HEK293T (cell line): ENCODE measurements around the gene GJD2.

Experiments
- CTCF ChIA-PET: fragments of 350-600 bp; formaldehyde crosslinking; extraction: SDS; loops from one replicate; lab custom pipeline; 2021; ENCODE audit warnings: antibody characterized with exemption, inconsistent platforms; lab: Yijun Ruan, JAX
- POLR2A ChIA-PET: fragments of 350-600 bp; formaldehyde crosslinking; extraction: SDS; loops from one replicate; lab custom pipeline; 2020; ENCODE audit warnings: antibody characterized with exemption, inconsistent platforms; lab: Yijun Ruan, JAX
- DNase-seq: peaks from one replicate; pipeline ENCODE4 v3.0.0; 2012; ENCODE audit warnings: mixed read lengths; ENCODE audit errors: extremely low spot score
- ARNT ChIP-seq: fragments of 450-650 bp; IDR thresholded peaks from 2 replicates; pipeline ENCODE4 v1.6.1; 2017; ENCODE audit warnings: mild to moderate bottlenecking
- BHLHE40 ChIP-seq: fragments of 450-650 bp; IDR thresholded peaks from 2 replicates; pipeline ENCODE4 v1.6.1; 2016; ENCODE audit warnings: mild to moderate bottlenecking, moderate library complexity, borderline replicate concordance
- CTBP1 ChIP-seq: fragments of 450-650 bp; IDR thresholded peaks from 2 replicates; pipeline ENCODE4 v1.6.1; 2016; ENCODE audit warnings: borderline replicate concordance
- ELF4 ChIP-seq: fragments of 450-650 bp; IDR thresholded peaks from 2 replicates; pipeline ENCODE4 v1.6.1; 2017; ENCODE audit warnings: antibody characterized with exemption
- FOXA1 ChIP-seq: fragments of 450-650 bp; IDR thresholded peaks from 2 replicates; pipeline ENCODE4 v1.6.1; 2016; ENCODE audit warnings: mild to moderate bottlenecking
- FOXK2 ChIP-seq: fragments of 450-650 bp; IDR thresholded peaks from 2 replicates; pipeline ENCODE4 v1.6.1; 2016; ENCODE audit warnings: mild to moderate bottlenecking
- FOXM1 ChIP-seq: fragments of 450-650 bp; IDR thresholded peaks from 2 replicates; pipeline ENCODE4 v1.6.1; 2017; ENCODE audit warnings: mild to moderate bottlenecking, borderline replicate concordance
- HDGF ChIP-seq: fragments of 450-650 bp; IDR thresholded peaks from 2 replicates; pipeline ENCODE4 v1.6.1; 2017; ENCODE audit warnings: antibody characterized with exemption, borderline replicate concordance
- L3MBTL2 ChIP-seq: fragments of 450-650 bp; conservative IDR thresholded peaks from 2 replicates; pipeline ENCODE4 v1.6.1; 2016; ENCODE audit warnings: mild to moderate bottlenecking
- LEF1 ChIP-seq: fragments of 450-650 bp; IDR thresholded peaks from 2 replicates; pipeline ENCODE4 v1.6.1; 2017; ENCODE audit warnings: mild to moderate bottlenecking, borderline replicate concordance
- NFRKB ChIP-seq: fragments of 450-650 bp; IDR thresholded peaks from 2 replicates; pipeline ENCODE4 v1.6.1; 2016; ENCODE audit warnings: mild to moderate bottlenecking, moderate library complexity
- SP1 ChIP-seq: fragments of 450-650 bp; IDR thresholded peaks from 2 replicates; pipeline ENCODE4 v1.6.1; 2017
- SUZ12 ChIP-seq: fragments of 450-650 bp; IDR thresholded peaks from 2 replicates; pipeline ENCODE4 v1.6.1; 2016; ENCODE audit warnings: mild to moderate bottlenecking
- TARDBP ChIP-seq: fragments of 450-650 bp; IDR thresholded peaks from 2 replicates; pipeline ENCODE4 v1.6.1; 2016
- ZNF384 ChIP-seq: fragments of 450-650 bp; IDR thresholded peaks from 2 replicates; pipeline ENCODE4 v1.6.1; 2016
- TF ChIP-seq, protein P1 (sequence below): fragments of 450-650 bp; IDR thresholded peaks from 2 replicates; pipeline ENCODE4 v1.6.1; 2016

GJD2 gene

DNA sequence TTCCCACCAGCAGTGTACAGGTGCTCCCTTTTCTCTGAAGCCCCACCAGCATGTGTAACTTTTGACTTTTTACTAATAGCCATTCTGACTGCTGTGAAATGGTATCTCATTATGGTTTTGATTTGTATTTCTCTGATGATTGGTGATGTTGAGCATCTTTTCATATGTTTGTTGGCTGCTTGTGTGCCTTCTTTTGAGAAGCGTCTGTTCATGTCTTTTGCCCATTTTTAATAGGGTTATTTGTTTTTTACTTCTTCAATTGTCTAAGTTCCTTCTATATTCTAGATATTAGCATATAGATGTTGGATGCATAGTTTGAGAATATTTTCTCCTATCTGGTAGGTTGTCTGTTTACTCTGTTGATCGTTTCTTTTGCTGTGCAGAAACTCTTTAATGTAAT, 25.9 kb upstream of the GJD2 start:
- CTCF ChIA-PET, result no interaction called here
- POLR2A ChIA-PET, result no interaction called here
- TF ChIP-seq CTBP1 (no peak), NFRKB (no peak), FOXM1 (no peak)
- no peak for DNase-seq

DNA sequence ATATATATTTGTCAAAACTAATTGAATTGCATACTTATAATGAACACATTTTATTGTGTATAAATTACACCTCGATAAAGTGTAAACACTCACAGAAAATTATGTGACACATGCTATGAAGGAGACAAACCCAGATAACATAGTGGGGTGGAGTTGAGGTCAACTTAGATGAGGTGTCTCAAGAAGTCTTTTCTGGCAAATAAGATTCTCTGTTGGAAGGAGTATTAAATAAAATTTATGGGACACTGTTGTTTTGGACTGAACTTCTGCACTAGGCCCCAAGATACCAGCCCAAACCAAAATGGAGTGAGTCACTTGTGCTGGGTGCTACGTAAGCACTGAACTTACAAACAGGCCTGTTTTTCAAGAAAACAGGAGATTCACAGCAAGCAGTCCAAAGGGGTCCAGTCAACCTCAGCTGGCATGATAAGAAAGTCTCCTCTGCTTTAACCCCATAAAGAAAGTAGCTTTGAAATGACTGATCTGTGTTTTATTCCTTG, 21.9 kb upstream of the GJD2 start:
- TF ChIP-seq, protein P1, sequence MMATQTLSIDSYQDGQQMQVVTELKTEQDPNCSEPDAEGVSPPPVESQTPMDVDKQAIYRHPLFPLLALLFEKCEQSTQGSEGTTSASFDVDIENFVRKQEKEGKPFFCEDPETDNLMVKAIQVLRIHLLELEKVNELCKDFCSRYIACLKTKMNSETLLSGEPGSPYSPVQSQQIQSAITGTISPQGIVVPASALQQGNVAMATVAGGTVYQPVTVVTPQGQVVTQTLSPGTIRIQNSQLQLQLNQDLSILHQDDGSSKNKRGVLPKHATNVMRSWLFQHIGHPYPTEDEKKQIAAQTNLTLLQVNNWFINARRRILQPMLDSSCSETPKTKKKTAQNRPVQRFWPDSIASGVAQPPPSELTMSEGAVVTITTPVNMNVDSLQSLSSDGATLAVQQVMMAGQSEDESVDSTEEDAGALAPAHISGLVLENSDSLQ, result no peak
- TF ChIP-seq ELF4, result no peak
- TF ChIP-seq LEF1, result no peak
- ChIA-PET CTCF (no interaction called here), POLR2A (no interaction called here)
- no peak for DNase-seq

DNA sequence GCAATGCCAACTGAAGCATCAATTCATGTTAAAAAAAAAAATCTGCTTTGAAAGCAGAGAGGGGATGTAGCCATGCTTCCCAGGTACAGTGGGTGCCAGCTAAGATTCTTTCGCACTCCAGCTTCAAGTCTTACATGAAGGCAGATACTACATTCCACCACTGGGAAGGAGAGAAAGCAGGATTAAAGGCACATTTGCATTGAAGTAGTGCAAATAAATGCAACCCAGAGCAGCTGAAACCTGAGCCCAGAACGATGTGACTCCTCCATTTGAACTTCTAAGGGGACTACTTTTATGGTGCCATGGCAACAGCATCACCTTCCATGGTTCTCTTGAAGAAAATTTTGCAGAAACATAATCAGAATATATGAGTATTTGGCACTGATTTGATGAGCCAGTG, 19.1 kb upstream of the GJD2 start:
- ChIA-PET POLR2A (no interaction called here), CTCF (no interaction called here)
- TF ChIP-seq CTBP1 (no peak), ARNT (no peak), BHLHE40 (no peak), SUZ12 (no peak), FOXM1 (no peak), FOXK2 (no peak), HDGF (no peak), TARDBP (no peak)
- no peak for DNase-seq

DNA sequence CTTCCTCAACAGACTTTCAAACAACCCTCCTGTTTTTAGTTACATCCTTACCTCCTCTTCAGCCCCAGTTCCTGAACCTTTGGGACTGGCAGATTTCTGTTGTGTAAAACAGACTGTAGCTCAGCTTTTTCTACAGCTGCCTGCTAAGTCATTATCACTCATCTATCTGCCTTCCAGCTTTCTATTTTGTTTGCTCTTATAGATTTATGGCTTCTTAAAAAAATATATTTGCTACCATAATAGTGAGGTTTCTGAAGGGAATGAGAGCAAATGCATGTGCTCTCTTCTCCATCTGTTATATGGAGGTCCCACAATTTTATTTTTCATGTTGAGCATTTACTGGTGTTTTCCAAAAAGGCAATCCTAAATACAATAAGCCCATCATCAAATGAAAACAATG, 18.2 kb upstream of the GJD2 start:
- no peak for DNase-seq
- CTCF ChIA-PET, result no interaction called here
- POLR2A ChIA-PET, result no interaction called here
- TF ChIP-seq ZNF384 (no peak), NFRKB (no peak)

DNA sequence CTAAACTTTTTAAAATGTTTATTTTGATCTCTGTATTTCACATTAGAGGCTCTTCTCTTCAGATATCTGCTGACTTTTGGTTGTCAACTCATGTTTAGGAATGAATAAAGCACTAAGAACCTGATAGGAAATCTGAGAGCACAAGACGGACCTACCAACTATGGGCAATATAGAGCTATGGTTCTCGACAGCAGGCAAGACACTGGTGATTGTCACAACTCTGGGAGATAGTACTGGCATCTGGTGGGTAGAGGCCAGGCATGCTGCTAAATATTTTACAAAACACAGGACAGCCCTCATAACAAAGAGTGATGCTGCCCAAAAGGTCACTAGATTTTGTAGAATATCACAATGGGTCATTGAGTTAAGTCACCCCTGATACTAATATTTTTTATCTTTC, 17.5 kb upstream of the GJD2 start:
- POLR2A ChIA-PET, result no interaction called here
- CTCF ChIA-PET, result no interaction called here
- TF ChIP-seq FOXA1 (no peak), BHLHE40 (no peak), FOXK2 (no peak), SUZ12 (no peak)

DNA sequence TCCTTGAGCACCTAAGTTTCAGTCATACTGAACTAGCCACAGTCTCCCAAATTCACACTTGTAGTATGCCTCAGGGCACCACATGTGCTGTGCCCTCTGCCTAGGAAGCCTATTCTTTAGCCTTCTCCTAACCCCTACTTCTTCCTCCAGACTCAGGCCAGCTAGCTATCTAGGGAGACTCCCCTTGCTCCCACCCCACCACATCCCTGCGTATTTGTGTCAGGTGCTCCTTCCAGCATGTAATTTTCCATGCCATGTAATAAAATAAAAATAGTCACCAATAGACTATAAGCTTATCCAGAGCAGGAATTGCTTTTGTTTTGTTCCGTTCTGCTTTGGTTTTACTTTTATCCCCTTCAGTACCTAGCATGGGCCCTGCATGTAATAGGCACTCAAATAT, 14.9 kb upstream of the GJD2 start:
- CTCF ChIA-PET, result no interaction called here
- POLR2A ChIA-PET, result no interaction called here

More for the DNA sequence above, 17.5 kb upstream of the GJD2 start:
- no peak for DNase-seq

DNA sequence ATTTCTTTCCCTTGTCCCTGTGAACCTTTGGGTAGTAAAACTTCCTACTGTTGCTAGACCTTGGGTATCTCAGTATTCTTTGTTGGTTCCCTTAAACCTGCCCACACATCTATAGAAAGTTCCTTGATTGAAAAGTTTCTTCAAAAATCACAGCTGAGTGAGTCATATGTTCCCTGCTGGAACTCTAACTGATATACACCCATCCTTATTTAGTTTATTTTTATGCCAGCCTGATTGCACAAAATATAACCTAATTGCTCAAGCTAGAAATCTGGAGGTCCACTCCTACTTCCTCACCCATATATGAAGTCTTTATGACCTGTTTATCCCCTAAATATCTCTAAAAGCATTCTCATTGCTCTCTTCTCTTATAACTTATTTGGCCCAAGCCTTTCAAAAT, 13.7 kb upstream of the GJD2 start:
- CTCF ChIA-PET, result no interaction called here
- POLR2A ChIA-PET, result no interaction called here
- TF ChIP-seq CTBP1 (no peak), LEF1 (no peak), L3MBTL2 (no peak), ZNF384 (no peak), FOXK2 (no peak), ARNT (no peak), SUZ12 (no peak), FOXM1 (no peak), ELF4 (no peak), NFRKB (no peak), TARDBP (no peak), HDGF (no peak), BHLHE40 (no peak)
- TF ChIP-seq, protein P1, result no peak
- no peak for DNase-seq

More for the DNA sequence above, 14.9 kb upstream of the GJD2 start:
- DNase-seq, result no peak
- TF ChIP-seq HDGF (no peak), NFRKB (no peak), BHLHE40 (no peak), CTBP1 (no peak), SP1 (no peak), SUZ12 (no peak), ZNF384 (no peak)
- TF ChIP-seq, protein P1, result no peak

DNA sequence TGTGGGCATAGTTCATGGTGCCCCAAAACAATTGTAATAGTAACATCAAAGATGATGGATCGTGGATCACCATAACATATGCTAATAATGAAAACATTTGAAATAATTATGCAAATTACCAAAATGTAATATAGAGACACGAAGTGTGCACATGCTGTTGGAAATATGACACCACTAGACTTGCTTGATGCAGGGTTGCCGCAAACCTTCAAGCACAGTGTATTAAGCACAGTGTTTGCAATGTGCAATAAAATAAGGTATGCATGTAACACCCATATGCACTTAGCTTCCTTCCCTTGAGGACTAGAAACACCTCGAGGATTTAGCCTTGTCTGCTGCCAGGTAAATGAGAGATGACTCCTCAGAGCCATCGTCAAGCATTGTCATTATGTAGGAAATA, 10.9 kb upstream of the GJD2 start:
- no peak for DNase-seq
- ChIA-PET POLR2A (no interaction called here), CTCF (no interaction called here)
- no peak for TF ChIP-seq FOXK2
- no peak for TF ChIP-seq HDGF
- no peak for TF ChIP-seq SP1
- TF ChIP-seq ELF4, result no peak
- TF ChIP-seq SUZ12, result no peak
- no peak for TF ChIP-seq ARNT
- TF ChIP-seq ZNF384, result no peak
- no peak for TF ChIP-seq BHLHE40
- TF ChIP-seq FOXM1, result no peak
- no peak for TF ChIP-seq TARDBP
- no peak for TF ChIP-seq LEF1
- no peak for TF ChIP-seq CTBP1
- no peak for TF ChIP-seq L3MBTL2
- TF ChIP-seq FOXA1, result no peak
- TF ChIP-seq NFRKB, result no peak
- TF ChIP-seq, protein P1, result no peak
